KMS-11 (cell line): Measurements from ENCODE around the gene CLP1.
A peak's percentile ranks its signal among the peaks of the same experiment; 100 is the strongest.

Experiments used
- H2AFZ ChIP-seq: fragments of 200-600 bp; sonication (generic); 2 replicates; pipeline ENCODE4 v1.6.1; 2016; ENCODE audit warnings: antibody characterized with exemption, mixed run types, low read depth
- H3K27ac ChIP-seq: fragments of 200-600 bp; sonication (generic); 2 replicates; pipeline ENCODE4 v1.6.1; 2016; ENCODE audit warnings: mild to moderate bottlenecking, mixed run types
- H3K27me3 ChIP-seq: fragments of 200-600 bp; sonication (generic); 2 replicates; pipeline ENCODE4 v1.6.1; 2017; ENCODE audit warnings: mild to moderate bottlenecking, low read depth, mixed run types, moderate library complexity; ENCODE audit not compliant: insufficient read depth
- H3K36me3 ChIP-seq: fragments of 200-600 bp; sonication (generic); 2 replicates; pipeline ENCODE4 v1.6.1; 2017; ENCODE audit warnings: mild to moderate bottlenecking, mixed run types; ENCODE audit not compliant: insufficient read depth
- H3K4me1 ChIP-seq: fragments of 200-600 bp; sonication (generic); 2 replicates; pipeline ENCODE4 v1.6.1; 2016; ENCODE audit warnings: mild to moderate bottlenecking, low read depth, mixed run types; ENCODE audit not compliant: poor library complexity, severe bottlenecking
- H3K4me2 ChIP-seq: fragments of 200-600 bp; sonication (generic); 2 replicates; pipeline ENCODE4 v1.7.0; 2016; ENCODE audit warnings: mild to moderate bottlenecking, mixed run types
- H3K4me3 ChIP-seq: fragments of 200-600 bp; sonication (generic); IDR thresholded peaks from 2 replicates; pipeline ENCODE4 v1.6.1; 2017; ENCODE audit warnings: low read depth, low read length, mixed read lengths; ENCODE audit not compliant: insufficient read depth
- H3K79me2 ChIP-seq: fragments of 200-600 bp; sonication (generic); 2 replicates; pipeline ENCODE4 v1.6.1; 2016; ENCODE audit warnings: low read depth, mixed run types; ENCODE audit not compliant: insufficient read depth
- H3K9ac ChIP-seq: fragments of 200-600 bp; sonication (generic); 2 replicates; pipeline ENCODE4 v1.6.1; 2016; ENCODE audit warnings: mild to moderate bottlenecking, mixed run types
- H4K20me1 ChIP-seq: fragments of 200-600 bp; sonication (generic); 2 replicates; pipeline ENCODE4 v1.6.1; 2016; ENCODE audit warnings: mild to moderate bottlenecking, mixed run types; ENCODE audit not compliant: insufficient read depth
- TF ChIP-seq, protein P1 (sequence below): fragments of 200-600 bp; sonication (generic); conservative IDR thresholded peaks from 2 replicates; pipeline ENCODE4 v1.6.1; 2017; ENCODE audit warnings: low read depth, mild to moderate bottlenecking, antibody characterized with exemption, low read length, moderate library complexity, mixed read lengths

CLP1 gene

DNA sequence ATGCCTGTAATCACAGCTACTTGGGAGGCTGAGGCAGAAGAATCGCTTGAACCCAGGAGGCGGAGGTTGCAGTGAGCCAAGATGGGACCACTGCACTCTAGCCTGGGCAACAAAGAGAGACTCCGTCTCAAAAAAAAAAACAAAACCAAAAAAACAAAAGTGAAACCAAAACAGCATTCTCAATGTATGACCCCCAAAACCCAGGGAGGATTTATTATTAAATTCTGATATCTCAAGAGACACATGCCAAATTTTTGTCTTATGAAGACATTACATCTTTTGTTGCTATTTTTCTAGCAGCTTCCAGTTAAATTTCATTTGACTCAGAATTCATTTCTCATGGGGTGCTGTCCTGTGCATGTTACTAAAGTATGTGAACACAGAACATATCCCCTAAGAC lies 4.9 kb upstream of the CLP1 start:
- no peak overlapping the region for H3K4me3 ChIP-seq
- no peak overlapping the region for H3K9ac ChIP-seq
- peaks cover 16% of the 10 kb centered on the region for H3K27me3 ChIP-seq
- H3K36me3 ChIP-seq, result no peaks in the 10 kb centered on the region
- peaks cover 10% of the 10 kb centered on the region for H3K4me1 ChIP-seq
- TF ChIP-seq, protein P1, sequence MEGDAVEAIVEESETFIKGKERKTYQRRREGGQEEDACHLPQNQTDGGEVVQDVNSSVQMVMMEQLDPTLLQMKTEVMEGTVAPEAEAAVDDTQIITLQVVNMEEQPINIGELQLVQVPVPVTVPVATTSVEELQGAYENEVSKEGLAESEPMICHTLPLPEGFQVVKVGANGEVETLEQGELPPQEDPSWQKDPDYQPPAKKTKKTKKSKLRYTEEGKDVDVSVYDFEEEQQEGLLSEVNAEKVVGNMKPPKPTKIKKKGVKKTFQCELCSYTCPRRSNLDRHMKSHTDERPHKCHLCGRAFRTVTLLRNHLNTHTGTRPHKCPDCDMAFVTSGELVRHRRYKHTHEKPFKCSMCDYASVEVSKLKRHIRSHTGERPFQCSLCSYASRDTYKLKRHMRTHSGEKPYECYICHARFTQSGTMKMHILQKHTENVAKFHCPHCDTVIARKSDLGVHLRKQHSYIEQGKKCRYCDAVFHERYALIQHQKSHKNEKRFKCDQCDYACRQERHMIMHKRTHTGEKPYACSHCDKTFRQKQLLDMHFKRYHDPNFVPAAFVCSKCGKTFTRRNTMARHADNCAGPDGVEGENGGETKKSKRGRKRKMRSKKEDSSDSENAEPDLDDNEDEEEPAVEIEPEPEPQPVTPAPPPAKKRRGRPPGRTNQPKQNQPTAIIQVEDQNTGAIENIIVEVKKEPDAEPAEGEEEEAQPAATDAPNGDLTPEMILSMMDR, result no peak
- no peak overlapping the region for H2AFZ ChIP-seq
- H3K4me2 ChIP-seq, result no peak overlapping the region
- H3K27ac ChIP-seq, result no peak overlapping the region
- peaks cover 1% of the 10 kb centered on the region for H3K79me2 ChIP-seq
- no peaks in the 10 kb centered on the region for H4K20me1 ChIP-seq

DNA sequence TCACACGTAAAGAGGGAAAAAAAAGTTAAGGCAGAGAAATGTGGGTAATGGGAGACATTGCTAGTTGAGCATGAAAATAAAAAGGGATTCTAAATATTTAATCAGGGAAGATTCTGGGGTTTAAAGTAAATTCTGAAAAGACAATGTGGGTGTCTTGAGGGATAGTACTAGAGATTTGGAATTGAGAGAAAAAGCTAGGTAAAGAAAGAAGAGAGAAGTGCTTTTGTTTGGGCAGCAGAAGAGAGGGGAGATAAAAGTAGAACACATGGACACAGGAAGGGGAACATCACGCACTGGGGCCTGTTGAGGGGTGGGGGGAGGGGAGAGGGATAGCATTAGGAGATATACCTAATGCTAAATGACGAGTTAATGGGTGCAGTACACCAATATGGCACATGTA lies 4.4 kb upstream of the CLP1 start:
- Histone ChIP-seq H3K79me2 (peaks cover 6% of the 10 kb centered on the region), H3K27ac (no peak overlapping the region), H3K4me1 (peaks cover 11% of the 10 kb centered on the region), H3K36me3 (no peaks in the 10 kb centered on the region), H4K20me1 (no peaks in the 10 kb centered on the region), H3K4me3 (no peak overlapping the region), H3K4me2 (no peak overlapping the region), H3K9ac (no peak overlapping the region), H3K27me3 (peaks cover 11% of the 10 kb centered on the region), H2AFZ (no peak overlapping the region)
- TF ChIP-seq, protein P1, result no peak

DNA sequence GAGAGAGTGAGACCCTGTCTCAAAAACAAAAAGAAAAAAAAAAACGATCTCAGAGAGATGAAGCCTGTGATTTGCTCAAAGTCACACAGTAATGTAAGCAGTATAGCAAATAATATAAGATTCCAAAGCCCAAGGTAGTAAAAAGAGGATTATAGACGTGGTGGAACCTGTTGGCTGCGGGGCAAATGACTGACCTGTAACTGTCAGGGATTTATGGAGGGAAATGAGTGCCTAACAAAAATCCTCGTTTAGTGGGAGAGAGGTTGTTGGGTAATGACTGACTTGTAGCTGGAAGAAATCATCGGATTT lies 723 bp upstream of the CLP1 start:
- Histone ChIP-seq H2AFZ (peak overlapping the region; percentile 66), H3K4me3 (no peak overlapping the region), H4K20me1 (no peaks in the 10 kb centered on the region), H3K36me3 (no peaks in the 10 kb centered on the region; the same call in 1 of the 2 replicates), H3K4me2 (peak overlapping the region; percentile 21; the same call in 1 of the 2 replicates), H3K79me2 (peaks cover 20% of the 10 kb centered on the region), H3K9ac (peak overlapping the region; percentile 69), H3K27me3 (no peaks in the 10 kb centered on the region), H3K27ac (no peak overlapping the region), H3K4me1 (peaks cover 16% of the 10 kb centered on the region)
- TF ChIP-seq, protein P1, result no peak

DNA sequence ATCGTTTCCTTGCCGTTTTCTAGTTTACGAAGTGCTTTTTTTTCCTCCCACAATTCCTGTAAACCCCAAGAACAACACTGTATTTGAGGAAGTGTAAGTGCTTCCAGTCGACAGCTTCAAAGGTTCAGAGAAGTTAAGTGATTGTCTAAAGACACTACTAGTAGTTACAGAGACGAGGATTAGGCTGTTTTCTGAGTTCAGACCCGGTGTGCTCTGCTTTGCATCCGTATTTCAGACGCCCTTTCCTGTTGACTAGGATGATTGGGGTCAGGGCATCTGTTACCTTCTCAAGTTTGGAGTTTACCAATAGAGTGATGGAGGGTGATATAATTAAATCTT lies 430 bp downstream of the CLP1 start:
- H4K20me1 ChIP-seq, result no peaks in the 10 kb centered on the region
- H3K4me3 ChIP-seq, result no peak overlapping the region
- H3K79me2 ChIP-seq, result peaks cover 20% of the 10 kb centered on the region
- H3K9ac ChIP-seq, result peak overlapping the region; percentile 69
- peak overlapping the region; percentile 19; the same call in 1 of the 2 replicates for H3K27ac ChIP-seq
- no peaks in the 10 kb centered on the region for H3K27me3 ChIP-seq
- peak overlapping the region; percentile 66; the same call in 1 of the 2 replicates for H2AFZ ChIP-seq
- TF ChIP-seq, protein P1, result no peak
- H3K36me3 ChIP-seq, result no peaks in the 10 kb centered on the region; the same call in 1 of the 2 replicates
- peaks cover 16% of the 10 kb centered on the region for H3K4me1 ChIP-seq
- peak overlapping the region; percentile 93 for H3K4me2 ChIP-seq

DNA sequence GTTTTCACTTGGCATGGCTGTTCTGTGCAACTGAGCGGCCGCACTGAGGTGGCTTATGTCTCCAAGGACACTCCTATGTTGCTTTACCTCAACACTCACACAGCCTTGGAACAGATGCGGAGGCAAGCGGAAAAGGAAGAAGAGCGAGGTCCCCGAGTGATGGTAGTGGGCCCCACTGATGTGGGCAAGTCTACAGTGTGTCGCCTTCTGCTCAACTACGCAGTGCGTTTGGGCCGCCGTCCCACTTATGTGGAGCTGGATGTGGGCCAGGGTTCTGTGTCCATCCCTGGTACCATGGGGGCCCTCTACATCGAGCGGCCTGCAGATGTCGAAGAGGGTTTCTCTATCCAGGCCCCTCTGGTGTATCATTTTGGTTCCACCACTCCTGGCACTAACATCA lies 2.1 kb downstream of the CLP1 start:
- H3K36me3 ChIP-seq, result no peaks in the 10 kb centered on the region; the same call in 1 of the 2 replicates
- H3K4me1 ChIP-seq, result peaks cover 16% of the 10 kb centered on the region
- H3K4me2 ChIP-seq, result no peak overlapping the region
- H3K9ac ChIP-seq, result no peak overlapping the region
- H2AFZ ChIP-seq, result no peak overlapping the region
- no peak overlapping the region for H3K4me3 ChIP-seq
- TF ChIP-seq, protein P1, result no peak
- H3K27ac ChIP-seq, result no peak overlapping the region
- H3K27me3 ChIP-seq, result no peaks in the 10 kb centered on the region
- H3K79me2 ChIP-seq, result peaks cover 20% of the 10 kb centered on the region
- H4K20me1 ChIP-seq, result no peaks in the 10 kb centered on the region
